Stimulated activated CD8-positive, alpha-beta memory T cell treated with anti-CD3 and anti-CD28 coated beads, Interleukin-12 subunit alpha, Interleukin-12 subunit beta, amount 100 ng/mL, for 1 hour (primary cell): Measurements from ENCODE around the gene DAGLA.
"Not testable (repeated sequence)": the region's sequence is repeated elsewhere in the genome, so short reads cannot be mapped to it uniquely, and the experiment has no call there.

Source experiments
- DNase-seq: peaks from one replicate; pipeline ENCODE4 v3.0.0-alpha.2; 2020; ENCODE audit warnings: low read depth

DAGLA gene, protein sequence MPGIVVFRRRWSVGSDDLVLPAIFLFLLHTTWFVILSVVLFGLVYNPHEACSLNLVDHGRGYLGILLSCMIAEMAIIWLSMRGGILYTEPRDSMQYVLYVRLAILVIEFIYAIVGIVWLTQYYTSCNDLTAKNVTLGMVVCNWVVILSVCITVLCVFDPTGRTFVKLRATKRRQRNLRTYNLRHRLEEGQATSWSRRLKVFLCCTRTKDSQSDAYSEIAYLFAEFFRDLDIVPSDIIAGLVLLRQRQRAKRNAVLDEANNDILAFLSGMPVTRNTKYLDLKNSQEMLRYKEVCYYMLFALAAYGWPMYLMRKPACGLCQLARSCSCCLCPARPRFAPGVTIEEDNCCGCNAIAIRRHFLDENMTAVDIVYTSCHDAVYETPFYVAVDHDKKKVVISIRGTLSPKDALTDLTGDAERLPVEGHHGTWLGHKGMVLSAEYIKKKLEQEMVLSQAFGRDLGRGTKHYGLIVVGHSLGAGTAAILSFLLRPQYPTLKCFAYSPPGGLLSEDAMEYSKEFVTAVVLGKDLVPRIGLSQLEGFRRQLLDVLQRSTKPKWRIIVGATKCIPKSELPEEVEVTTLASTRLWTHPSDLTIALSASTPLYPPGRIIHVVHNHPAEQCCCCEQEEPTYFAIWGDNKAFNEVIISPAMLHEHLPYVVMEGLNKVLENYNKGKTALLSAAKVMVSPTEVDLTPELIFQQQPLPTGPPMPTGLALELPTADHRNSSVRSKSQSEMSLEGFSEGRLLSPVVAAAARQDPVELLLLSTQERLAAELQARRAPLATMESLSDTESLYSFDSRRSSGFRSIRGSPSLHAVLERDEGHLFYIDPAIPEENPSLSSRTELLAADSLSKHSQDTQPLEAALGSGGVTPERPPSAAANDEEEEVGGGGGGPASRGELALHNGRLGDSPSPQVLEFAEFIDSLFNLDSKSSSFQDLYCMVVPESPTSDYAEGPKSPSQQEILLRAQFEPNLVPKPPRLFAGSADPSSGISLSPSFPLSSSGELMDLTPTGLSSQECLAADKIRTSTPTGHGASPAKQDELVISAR

DNA sequence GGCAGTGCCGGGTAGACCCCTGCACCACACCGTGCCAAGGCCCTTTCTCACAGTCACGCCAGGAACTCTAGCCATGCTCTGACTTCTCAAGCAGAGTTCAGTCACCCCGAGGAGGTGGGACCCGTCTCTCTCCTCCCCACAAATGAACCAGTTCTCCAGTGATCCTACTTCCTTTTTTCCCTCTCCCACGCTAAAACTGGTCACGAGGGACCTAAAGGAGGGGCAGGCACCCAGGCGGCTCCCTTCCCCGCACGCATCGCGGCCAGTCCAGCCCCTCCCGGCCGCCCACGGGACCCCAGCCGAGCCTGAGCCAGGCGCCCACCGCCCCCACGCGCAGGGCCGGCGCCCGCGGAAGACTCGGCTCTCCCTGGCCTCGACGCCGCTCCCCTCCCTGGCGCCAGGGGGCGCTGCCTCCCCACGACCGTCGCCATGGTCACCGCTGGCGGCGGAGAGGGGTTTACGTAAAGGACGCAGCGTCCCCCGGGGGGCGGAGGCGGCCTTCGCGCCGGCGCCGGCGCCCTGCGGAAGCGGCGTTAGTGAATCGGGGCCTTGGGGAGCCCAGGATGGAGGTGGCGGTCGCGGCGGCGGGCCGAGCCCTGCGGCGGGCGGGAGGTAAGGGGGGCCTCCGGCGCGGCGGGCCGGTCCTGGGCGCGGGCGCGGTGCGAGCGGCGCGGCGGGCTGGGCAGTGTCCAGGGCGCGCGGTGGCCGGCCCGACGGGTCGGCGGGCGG is at the start of gene DAGLA:
Gene DAGLA (plus strand): TSS at position 499 of the 729 bp plus-strand sequence. CDS start 39,765 bp downstream, outside the sequence.
- peak; percentile 71 for DNase-seq

DNA sequence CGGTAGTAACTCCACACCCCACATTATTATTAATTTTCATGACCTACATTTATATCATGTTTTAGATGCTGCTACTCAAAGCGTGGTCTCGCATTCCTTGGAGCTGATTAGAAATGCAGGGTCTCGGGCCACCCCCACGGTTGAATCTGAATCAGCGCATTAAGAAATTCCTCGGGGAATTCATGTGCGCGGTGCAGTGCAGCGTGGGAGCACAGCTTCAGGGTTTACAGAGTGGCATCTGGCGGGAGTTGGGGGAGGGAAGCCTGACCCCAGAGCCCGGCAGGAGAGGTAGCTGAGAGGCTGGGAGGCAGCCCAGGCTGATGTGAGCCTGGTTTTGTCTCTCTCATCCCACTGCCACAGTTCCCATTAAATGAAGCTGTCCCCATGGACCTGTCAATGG is 48.1 kb upstream of the DAGLA start:
- no peak for DNase-seq

DNA sequence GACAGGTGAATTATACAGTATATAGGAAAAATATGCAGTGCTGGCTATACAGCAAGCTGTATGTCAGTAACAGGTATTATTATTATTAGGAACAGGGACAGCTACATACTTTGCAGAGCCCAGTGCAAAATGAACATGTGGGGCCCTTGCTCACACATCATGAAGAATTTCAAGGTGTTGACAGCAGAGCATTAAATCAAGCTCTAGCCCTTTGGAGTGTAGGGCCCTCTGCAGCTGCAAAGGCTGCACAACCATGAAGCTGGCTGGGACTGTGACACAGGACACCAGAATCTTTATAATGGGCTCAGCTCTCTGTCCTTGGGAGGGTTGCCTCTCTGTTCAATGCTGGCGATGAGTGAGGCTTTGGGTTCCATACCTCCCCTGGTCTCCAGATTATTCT is 44.9 kb upstream of the DAGLA start:
- no peak for DNase-seq

DNA sequence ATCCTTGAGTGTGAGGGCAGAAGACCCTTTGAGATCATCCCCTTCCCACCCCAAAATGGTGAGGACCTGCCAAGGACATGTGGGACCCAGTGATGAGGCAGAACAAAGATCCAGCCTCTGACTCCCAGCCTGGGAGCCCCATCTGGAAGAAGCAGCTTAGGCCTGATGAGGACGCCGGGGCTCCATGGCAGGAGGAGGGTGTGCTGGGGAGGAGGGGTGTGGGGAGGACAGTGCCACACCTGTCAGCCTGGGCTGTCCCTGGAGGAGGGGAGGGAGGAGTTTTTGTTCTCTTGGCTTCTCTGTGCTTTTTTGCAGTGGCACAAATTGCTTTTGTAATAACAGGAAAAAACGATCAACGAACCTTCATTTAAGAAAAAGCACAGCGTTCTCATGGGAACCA is 44.4 kb upstream of the DAGLA start:
- DNase-seq, result no peak

DNA sequence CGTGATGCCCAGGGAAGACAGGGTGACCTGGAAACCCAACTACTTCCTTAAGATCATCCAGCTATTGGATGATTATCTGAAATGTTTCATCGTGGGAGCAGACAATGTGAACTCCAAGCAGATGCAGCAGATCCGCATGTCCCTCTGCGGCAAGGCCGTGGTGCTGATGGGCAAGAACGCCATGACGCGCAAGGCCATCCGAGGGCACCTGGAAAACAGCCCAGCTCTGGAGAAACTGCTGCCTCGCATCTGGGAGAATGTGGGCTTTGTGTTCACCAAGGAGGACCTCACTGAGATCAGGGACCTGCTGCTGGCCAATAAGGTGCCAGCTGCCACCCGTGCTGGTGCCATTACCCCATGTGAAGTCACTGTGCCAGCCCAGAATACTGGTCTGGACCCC is 43.5 kb upstream of the DAGLA start:
- DNase-seq, result no peak

DNA sequence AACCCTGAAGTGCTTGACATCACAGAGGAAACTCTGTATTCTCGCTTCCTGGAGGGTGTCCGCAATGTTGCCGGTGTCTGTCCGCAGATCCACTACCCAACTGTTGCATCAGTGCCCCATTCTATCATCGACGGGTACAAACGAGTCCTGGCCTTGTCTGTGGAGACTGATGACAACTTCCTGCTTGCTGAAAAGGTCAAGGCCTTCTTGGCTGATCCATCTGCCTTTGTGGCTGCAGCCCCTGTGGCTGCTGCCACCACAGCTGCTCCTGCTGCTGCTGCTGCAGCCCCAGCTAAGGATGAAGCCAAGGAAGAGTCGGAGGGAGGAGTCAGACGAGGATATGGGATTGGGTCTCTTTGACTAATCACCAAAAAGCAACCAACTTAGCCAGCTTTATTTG is 42.9 kb upstream of the DAGLA start:
- DNase-seq, result no peak

DNA sequence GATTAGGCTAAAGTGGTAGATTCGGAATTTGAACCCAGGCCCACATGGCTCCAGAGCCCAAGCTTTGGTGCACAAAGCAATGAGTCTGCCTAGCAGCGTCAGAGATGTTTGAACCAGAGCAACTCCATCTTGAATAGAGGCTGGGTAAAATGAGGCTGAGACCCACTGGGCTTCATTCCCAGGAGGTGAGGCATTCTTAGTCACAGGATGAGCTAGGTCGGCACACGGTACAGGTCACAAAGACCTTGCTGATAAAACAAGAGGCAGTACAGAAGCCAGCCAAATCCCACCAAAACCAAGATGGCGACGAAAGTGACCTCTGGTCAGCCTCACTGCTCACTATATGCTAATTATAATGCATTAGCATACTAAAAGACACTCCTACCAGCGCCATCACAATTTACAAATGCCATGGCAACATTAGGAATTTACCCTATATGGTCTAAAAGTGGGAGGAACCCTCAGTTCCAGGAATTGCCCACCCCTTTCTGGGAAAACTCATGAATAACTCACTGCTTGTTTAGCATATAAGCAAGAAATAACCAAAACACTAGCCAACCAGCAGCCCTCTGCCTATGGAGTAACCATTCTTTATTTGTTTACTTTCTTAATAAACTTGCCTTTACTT is 40.3 kb upstream of the DAGLA start:
- DNase-seq, result no peak

DNA sequence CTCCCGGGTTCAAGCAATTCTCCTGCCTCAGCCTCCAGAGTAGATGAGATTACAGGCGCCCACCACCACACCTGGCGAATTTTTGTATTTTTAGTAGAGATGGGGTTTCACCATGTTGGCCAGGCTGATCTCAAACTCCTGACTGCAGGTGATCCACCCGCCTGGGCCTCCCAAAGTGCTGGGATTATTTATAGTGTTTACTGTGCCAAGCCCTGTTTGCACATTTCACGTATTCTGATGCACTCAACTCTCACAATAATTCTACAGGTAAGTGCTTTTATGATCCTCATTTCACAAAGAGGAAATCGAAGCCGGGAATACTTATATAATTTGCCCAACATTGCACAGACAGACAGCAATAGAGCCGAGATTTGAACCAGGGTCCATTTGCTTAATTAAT is 38.0 kb upstream of the DAGLA start:
- no peak for DNase-seq

DNA sequence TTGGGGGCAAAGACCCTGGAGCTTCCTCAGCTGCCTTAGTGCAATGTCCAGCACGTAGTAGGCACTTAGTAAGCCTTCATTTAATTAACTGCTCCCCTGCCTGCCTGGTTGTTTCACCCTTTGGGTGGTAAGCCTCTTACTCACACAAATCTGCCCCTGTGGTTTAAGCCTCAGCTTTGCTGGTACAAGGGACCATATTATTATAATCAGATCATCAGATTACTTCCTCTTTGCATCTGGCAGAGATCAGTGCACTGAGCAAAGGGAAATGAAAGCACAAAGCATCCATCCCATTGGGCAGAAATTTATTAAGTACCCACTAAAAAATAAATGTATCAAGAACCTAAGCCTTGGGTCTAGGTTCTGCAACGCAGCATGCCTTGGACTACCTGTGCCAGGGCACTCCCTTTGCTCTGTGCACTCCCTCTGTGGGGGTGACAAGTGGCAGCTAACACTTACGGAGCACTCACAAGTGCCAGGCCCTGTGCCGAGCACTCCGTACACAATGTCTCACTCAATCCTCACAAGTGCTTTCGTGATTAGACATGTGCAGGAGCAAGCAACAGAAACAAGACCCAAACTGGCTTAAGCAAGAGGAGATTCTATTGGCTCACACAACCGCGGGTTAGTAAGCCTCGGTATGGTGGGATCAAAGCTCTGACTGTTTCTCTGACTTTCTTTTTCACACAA is 34.9 kb upstream of the DAGLA start:
- no peak for DNase-seq

DNA sequence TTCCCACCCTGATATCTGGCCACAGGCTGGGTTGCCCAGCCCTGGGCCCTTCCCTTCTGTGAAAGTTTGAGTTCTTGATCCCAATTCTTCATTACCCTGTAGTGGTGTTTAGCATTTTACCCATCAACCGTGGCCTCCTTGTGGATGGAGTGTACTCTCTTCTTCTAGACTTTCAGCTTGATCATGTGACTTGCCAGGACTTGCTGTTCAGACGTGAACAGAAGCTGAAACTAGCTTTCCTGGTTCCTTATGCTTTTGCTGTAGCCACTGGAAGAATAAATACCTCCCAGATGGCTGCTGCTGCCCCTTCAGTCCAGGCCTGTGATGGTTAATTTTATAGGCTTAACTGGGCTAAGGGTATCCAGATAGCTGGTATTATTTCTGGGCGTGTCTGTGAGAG is 32.7 kb upstream of the DAGLA start:
- no peak for DNase-seq

DNA sequence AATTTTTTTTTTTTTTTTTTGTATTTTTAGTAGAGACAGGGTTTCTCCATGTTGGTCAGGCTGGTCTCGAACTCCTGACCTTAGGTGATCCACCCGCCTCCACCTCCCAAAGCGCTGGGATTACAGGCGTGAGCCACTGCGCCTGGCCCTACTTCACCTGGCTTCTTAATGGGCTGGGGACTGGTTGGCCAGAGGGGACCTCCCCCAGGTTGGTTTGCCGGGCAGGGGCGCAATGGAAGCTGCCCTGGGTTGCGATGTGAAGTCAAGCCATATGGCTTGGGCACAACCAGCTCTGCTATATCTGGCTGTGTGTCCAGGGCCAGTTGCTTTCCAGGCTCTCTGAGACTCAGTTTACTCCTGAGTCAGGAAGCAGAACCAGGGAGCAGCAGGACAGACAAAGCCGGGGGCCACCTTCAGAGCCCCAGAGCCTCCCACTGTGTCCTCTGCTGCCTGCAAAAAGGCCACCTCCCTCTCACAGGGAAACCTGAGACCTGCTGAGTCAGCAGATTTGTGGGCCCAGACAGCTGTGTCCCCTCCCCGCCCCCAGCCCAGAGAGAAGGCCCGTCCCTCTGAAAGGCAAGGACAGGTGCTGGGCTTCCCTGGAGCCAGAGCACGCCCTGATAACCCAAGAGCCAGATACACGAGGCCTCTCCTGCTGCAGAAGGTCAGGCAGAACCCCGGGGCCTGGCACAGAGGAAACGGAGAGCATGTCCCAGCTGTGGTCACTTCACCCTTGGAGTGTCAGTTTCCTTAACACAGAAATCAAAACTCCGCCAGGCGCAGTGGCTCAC is 29.2 kb upstream of the DAGLA start:
- DNase-seq, result no peak

DNA sequence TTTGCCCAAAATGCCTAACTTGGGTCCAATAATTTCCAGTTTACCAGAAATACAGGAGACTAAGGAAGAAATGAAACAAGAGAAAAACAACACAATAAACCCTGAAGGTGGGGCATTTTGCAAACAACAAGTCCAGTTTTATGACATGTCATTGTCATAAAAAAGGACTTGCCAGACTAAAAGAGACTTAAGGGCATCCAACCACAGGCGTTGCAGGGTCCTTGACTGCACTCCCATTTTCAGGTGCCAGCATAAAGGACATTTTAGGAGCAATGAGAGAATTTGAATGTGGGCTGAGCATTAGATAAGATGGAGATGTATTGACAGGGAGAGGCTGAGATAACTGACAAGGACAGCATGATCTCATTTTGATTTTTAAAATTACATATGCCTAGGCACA is 28.1 kb upstream of the DAGLA start:
- DNase-seq, result no peak

DNA sequence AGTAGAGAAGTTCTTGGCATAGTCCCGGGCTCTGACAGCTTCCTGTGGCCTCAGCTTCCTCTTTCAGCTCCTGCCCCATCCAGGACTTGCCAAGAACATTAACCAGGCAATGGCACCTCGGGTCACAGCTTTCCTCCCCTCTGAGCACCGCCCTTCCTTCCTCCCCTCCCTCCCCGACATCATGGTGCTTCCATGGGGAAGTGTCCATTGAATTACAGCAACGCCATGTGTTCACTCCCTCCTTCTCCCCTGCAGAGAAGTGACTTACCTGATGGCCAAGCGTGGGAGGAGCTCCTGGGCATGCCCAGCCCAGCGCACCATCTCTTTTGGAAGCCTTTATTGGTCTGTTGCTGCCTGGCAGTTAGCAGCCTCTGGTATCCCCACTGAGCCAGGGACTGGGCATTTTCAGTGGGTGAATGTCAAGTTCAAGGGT is 25.8 kb upstream of the DAGLA start:
- DNase-seq, result no peak

DNA sequence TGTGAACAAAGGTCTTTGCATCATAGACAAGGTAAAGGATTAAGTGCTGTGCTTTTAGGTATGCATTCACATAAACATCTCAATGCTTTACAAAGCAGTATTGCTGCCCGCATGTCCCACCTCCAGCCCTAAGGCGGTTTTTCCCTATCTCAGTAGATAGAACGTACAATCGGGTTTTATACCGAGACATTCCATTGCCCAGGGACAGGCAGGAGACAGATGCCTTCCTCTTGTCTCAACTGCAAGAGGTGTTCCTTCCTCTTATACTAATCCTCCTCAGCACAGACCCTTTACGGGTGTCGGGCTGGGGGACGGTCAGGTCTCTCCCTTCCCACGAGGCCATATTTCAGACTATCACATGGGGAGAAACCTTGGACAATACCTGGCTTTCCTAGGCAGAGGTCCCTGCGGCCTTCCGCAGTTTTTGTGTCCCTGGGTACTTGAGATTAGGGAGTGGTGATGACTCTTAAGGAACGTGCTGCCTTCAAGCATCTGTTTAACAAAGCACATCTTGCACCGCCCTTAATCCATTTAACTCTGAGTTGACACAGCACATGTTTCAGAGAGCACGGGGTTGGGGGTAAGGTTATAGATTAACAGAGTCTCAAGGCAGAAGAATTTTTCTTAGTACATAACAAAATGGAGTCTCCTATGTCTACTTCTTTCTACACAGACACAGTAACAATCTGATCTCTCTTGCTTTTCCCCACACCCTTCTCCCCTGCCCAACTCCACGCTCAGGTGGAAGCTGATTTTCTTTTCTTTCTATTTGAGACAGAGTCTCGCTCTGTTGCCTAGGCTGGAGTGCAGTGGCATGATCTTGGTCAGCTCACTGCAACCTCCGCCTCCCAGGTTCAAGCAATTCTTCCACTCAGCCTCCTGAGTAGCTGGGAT is 24.7 kb upstream of the DAGLA start:
- DNase-seq, result not testable (repeated sequence)

DNA sequence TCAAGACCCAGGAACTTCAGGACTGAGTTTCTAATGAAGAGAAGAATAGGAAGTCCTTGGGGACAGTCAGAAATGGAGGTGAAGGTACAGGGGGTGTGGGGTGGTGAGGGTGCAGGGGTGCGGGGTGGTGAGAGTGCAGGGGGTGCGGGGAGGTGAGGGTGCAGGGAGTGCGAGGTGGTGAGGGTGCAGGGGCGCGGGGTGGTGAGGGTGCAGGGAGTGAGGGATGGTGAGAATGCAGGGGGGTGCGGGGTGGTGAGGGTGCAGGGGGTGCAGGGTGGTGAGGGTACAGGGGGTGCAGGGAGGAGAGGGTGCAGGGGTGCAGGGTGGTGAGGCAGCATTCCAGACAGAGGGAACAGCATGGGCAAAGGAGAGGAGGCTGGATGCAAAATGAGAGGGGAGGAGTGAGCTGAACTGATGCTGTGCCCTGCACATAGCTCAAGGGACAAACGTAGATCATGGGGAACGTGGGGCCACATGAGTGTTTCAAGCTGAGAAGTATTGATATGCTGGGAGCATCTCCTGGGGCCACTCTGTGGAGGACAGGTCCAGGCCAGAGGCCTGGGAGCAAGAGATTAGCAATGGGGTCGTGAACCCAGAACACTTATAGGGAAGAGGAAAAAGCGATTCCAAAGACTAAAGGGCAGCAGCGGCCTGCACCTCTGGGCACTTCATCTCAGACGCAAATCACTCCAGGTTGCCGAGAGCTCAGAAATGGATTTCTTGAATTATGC is 23.7 kb upstream of the DAGLA start:
- no peak for DNase-seq

DNA sequence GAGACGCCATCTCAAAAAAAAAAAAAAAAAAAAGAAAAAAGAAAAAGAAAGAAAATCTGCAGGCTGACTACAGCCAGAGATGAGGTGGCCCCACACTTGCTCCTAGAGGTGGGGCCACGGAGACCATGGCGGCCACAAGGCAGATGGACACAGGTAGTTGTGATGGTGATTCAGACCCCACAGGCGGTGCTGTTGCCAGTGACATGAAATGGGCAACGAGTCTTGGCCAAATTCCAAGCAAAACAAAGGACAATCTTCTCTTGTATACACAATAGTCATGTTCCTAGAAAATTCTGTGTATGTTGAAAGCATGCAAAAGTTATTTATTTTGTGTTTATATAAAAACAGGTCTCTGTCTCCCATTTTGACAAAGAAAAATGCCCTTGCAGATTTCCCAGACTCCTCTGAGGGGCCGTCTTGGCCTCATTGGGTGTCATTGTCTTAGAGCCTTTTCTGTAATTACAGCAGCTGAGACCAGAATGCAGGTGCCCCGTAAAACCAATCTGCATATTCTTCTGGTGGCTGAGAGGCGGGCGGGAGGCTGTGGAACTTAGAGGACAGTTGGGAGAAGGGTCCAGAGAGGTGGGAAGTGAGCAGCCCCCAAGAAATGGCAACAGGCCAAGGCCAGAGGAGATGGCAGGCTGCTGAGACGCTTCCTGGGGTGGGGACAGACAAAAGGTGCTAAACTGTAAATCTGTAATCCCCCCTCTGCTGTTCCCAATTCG is 22.5 kb upstream of the DAGLA start:
- DNase-seq, result no peak

DNA sequence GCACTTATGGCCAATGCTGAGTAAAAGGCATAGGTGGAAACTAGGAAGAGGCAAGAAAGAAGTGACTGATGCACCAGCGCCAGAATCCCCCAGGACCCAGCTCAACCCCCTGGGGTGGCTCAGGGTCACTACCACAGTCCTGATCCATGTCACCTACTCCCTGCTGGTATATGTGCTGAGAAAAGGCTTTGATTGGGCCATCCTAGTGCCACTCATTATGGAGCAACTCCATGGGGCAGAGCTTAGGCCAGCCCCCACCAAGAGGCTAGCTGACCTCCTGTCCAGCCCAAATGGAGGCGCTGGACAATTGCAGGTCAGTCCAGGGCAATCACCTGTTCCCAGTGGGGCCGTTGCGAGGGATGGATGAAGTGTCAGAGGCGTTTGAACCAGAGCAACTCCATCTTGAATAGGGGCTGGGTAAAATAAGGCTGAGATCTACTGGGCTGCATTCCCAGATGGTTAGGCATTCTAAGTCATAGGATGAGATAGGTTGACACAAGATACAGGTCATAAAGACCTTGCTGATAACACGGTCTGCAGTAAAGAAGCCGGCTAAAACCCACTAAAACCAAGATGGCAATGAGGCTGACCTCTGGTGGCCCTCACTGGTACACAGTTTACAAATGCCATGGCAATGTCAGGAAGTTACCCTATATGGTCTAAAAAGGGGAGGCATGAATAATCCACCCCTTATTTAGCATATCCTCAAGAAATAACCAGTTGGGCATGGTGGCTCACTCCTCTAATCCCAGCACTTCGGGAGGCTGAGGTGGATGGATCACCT is 20.6 kb upstream of the DAGLA start:
- no peak for DNase-seq
